Skeletal muscle cell (primary cell): ENCODE data around the gene KLHDC3.
"Not testable (repeated sequence)": the region's sequence is repeated elsewhere in the genome, so short reads cannot be mapped to it uniquely, and the experiment has no call there.

Source experiments
- DNase-seq: peaks from one replicate; pipeline ENCODE4 v3.0.0-alpha.2; 2010; ENCODE audit warnings: low read depth
- H3K4me3 ChIP-seq: 2 replicates; pipeline ENCODE4 v1.5.1; 2011; ENCODE audit warnings: low read depth, mild to moderate bottlenecking, control low read depth, low read length, moderate library complexity

Gene KLHDC3

GRCh38 chr6:42987533-42988451 is 26.3 kb upstream of the KLHDC3 start:
- no peak overlapping the region for H3K4me3 ChIP-seq
- DNase-seq = no peak

DNA sequence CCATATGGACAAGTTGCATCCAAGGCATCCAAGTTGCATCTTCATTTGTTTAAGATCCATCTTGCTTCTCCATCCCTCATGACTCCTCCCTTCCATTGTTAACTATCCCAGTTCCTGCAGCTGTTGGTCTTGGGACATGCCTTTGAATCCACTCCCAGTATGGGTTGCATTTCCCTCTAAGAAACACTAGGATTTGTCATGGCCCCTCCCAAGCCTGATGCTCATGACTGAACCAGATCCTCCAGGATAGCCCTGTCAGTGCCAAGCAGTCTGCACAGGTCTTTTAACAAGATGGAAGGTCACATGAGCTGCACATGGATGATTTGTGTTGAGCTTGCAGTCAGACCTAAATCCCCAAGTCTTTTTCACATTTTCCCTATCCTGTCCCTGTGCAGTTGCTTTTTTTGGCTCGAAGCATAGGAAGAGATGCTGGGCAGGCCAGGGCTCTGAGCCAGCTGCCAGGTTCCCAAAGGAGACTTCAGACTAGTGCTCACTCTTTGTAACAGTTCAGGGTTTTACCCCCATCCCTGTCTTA is 25.5 kb upstream of the KLHDC3 start:
- no peak for DNase-seq
- no peak overlapping the region for H3K4me3 ChIP-seq

GRCh38 chr6:42989923-42990322 is 24.1 kb upstream of the KLHDC3 start:
- no peak overlapping the region for H3K4me3 ChIP-seq
- no peak for DNase-seq

- no peak overlapping the region for H3K4me3 ChIP-seq
- no peak for DNase-seq
Observed at GRCh38 chr6:42993445-42993844, 20.6 kb upstream of the KLHDC3 start.

- H3K4me3 ChIP-seq = no peak overlapping the region
- no peak for DNase-seq
Observed at GRCh38 chr6:42996513-42996912, 17.5 kb upstream of the KLHDC3 start.

DNA sequence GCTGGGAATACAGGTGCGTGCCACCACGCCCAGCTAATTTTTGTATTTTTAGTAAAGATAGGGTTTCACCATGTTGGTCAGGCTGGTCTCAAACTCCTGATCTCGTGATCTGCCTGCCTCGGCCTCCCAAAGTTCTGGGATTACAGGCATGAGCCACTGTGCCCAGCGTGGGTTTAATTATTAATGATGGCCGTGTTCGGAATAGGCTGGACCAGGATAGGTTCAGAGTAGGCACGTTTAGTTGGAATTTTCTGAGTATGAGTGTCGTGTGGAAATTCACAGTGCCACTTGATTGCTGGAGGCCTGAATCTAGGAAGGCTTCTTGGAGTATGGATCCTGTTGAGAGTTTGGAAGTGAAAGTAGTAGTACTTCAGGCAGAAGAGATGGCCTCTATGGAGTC is 15.8 kb upstream of the KLHDC3 start:
- H3K4me3 ChIP-seq, DNase-seq: not testable (repeated sequence)

- no peak for DNase-seq
- no peak overlapping the region for H3K4me3 ChIP-seq
Observed at GRCh38 chr6:43001843-43002242, 12.2 kb upstream of the KLHDC3 start.

DNA sequence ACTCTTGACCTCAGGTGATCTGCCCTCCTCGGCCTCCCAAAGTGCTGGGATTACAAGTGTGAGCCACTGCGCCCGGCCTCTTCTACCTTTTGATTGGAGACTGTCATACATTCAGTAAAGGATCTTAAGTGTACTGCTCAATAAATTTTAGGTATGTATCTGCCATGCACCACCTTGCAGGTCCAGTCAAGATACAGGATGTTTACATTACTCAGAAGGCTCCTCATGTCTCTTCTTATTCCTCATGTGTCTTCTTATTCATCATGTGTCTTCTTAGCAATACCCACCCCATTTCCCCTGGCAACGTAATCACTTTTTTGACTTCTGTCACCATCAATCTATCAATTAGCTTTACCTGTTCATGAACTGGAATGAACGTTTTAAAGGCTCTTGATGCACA is 8.2 kb upstream of the KLHDC3 start:
- no peak for DNase-seq

GRCh38 chr6:43006251-43006650 is 7.8 kb upstream of the KLHDC3 start:
- H3K4me3 ChIP-seq = no peak overlapping the region
- no peak for DNase-seq

More for the DNA sequence above, 8.2 kb upstream of the KLHDC3 start:
- H3K4me3 ChIP-seq = no peak overlapping the region

DNA sequence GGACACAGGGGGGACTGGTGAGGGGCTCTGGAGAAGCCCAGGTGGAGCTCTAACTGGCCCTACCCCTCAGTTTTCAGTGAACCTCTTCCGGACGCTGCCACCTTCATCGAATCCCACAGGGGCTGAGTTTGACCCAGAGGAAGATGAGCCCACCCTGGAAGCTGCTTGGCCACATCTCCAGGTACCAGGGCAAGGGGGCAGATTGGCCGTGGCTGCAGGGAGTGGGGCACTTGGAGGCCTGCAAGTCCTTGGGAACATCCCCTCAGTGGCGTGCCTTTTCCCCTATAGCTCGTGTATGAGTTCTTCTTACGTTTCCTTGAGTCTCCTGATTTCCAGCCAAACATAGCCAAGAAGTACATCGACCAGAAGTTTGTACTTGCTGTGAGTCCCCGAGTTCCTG is 6.9 kb upstream of the KLHDC3 start:
- DNase-seq = no peak
- no peak overlapping the region for H3K4me3 ChIP-seq

DNA sequence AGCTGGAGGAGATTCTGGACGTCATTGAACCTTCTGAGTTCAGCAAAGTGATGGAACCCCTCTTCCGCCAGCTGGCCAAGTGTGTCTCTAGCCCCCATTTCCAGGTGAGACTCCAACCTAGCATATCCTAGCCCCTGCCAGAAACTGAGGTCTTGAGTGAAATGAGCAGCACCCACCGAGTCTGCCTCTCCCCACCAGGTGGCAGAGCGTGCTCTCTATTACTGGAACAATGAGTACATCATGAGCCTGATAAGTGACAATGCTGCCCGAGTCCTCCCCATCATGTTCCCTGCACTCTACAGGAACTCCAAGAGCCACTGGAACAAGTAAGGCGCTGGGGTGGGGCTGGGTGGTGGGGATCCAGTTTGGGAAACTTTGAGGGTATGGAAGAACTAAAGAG is 4.9 kb upstream of the KLHDC3 start:
- no peak for DNase-seq
- no peak overlapping the region for H3K4me3 ChIP-seq

GRCh38 chr6:43011207-43011606 is 2.8 kb upstream of the KLHDC3 start:
- DNase-seq = no peak
- H3K4me3 ChIP-seq = no peak overlapping the region

DNA sequence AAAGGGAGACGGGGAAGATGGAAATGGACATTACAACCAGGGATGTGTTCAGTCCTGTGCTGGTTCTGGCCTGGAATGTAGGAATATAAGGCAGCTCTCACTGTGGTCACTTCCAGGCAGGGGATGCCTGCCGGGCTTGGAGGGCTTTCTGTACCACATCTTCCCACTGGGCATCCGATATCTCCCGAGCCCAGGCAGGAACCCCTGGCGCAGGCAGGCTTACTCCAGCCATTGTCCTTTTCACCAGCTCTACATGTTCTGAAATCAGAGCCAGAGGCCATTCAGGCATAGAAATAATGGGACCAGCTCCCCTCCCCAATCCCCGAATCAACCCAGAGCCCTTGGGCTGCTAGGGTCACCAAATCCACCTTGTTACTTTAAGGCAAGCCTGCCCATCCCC is 1.7 kb upstream of the KLHDC3 start:
- DNase-seq = no peak
- H3K4me3 ChIP-seq = peak overlapping the region; percentile 93

DNA sequence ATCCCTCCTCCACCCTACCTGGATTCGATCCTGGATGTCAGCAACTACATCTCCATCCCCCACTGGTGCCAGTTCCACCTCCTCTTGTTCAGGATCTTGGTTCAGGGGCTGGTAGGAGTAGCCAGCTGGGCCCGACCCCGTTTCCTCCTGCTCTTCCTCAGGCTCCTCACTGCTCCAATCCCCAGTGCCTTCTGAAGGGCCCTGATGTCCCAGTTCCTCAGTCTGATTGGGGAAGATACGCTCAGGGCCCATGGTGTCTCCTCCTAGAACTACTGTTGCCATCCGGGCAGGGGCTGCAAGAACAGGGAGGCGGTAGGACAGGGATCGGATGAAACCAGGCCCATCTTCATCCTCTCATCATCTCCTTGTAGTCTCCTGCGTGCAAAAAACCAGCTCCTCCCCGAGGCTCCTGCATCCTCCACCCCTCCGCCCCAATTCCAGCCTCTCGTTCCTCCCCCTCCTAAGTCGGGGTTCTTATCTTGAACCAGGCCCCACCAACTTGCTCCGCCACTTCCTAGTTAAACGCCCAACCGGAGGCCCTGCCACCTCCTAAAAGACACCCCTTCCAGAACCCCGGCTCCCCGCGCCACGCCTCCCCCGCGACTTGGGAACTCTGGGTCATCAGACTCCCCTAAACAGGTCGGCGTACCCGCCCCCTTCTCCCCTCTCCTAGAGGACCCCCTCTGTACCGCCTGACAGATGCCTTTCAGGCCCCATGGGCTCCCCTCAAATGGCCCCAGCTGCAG is 779 bp upstream of the KLHDC3 start:
- no peak for DNase-seq
- peak overlapping the region; percentile 93 for H3K4me3 ChIP-seq

GRCh38 chr6:43014434-43014909 is 423 bp downstream of the KLHDC3 start:
- peak overlapping the region; percentile 93 for H3K4me3 ChIP-seq
- DNase-seq = no peak

DNA sequence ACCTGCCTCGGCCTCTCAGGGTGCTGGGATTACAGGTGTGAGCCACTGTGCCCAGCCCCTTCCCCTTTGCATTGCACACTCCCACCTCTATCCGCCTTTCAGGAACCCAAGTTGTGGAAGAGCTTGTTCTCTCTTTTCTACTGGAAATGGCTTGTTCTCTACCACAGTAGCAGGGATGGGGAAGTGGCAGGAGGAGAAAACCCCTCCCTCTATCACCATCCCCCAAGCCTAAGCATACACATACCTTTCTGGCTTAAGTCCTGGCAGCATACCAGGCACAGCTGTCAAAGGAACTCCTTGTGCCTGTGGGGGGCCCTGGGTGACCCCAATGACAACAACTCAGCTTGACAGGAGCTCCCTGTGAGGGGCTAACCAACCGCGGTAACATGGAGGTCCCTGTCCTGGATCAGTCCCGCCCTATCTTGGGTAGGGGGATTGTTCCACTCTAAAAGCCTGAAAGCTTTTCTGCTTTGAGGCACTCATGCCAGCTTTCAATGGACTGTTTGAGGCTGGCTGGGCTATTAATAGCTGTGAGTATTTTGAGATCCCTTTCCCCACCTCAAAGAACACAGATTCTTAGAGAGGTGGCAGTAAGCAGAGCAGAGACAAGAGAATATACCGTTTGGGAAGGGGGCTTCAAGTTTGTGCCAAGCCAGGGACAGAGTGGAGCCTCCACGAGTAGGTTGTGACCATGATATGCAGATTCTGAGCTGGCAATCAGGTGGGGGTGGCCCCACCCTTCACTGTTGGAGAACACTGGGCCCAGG is 2.3 kb downstream of the KLHDC3 start:
- no peak overlapping the region for H3K4me3 ChIP-seq

GRCh38 chr6:43016943-43017334 is 2.9 kb downstream of the KLHDC3 start:
- H3K4me3 ChIP-seq = no peak overlapping the region

More for the DNA sequence above, 2.3 kb downstream of the KLHDC3 start:
- no peak for DNase-seq

GRCh38 chr6:43019152-43019551 is 5.1 kb downstream of the KLHDC3 start:
- no peak overlapping the region for H3K4me3 ChIP-seq
- DNase-seq = no peak

More at GRCh38 chr6:43016943-43017334, 2.9 kb downstream of the KLHDC3 start:
- DNase-seq = no peak

DNA sequence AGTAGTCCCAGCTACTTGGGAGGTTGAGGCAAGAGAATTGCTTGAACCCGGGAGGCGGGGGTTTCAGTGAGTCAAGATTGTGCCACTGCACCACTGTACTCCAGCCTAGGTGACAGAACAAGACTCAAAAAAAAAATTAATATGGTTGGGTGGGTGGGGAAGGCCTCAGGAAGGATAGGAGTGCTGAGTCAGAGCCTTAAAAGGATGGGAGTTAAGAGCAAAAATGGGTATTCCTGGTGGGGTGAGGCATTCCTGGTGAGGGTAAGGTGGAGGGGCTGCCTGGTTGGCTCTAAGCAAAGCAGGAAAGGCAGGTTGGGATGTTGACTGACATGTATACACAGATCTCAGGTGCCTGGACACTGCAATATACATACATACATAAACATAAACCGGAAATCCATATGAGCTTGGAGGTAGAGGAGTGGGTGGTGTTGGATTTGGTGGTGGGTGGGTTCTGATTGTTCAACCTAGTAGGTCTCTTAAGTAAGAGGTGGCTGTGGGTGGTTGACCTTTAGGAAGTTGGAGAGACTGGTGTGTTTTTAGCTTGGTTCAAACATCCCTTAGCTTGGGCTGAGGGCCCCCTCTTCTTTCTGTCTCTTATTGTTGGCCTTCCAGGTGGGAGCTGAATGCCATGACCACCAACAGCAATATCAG is 6.1 kb downstream of the KLHDC3 start:
- DNase-seq = no peak
- H3K4me3 ChIP-seq = no peak overlapping the region
